GM18907 (cell line): Measurements from ENCODE around the gene KLK15.
"Not testable (repeated sequence)": the region's sequence is repeated elsewhere in the genome, so short reads cannot be mapped to it uniquely, and the experiment has no call there.

Source experiments
- ATAC-seq: cut with Tn5 transposase; IDR thresholded peaks from one replicate; pipeline ENCODE4 v1.9.1; 2021; ENCODE audit warnings: mild to moderate bottlenecking, moderate library complexity; ENCODE audit not compliant: unreplicated experiment

KLK15 gene

DNA sequence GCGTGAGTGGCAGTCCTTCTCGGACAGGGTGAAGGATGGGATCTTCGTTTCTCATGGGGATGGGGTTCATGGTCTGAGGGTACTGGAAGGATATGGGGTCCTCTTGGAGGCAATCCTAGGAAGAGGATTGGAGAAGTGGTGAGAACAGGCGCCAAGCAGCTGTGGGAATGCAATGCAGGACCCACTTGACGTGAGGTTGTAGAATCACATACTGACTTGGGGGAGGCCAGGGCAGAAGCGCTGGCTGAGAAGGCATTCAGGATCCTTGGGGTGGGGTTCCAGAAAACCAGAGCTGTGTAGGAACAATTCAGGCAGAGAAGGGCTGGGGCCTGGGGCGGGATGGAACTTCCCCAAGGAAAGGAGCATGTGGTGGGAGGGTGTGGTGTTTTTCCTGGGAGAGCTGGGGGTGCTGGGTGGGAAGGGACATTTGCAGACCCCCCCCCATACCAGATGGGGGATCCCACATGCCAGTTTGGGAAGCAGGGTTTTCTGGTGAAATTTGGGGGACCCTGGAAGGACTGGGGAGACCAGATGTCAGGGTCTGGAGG is 10.6 kb downstream of the KLK15 start:
- ATAC-seq: no peak

DNA sequence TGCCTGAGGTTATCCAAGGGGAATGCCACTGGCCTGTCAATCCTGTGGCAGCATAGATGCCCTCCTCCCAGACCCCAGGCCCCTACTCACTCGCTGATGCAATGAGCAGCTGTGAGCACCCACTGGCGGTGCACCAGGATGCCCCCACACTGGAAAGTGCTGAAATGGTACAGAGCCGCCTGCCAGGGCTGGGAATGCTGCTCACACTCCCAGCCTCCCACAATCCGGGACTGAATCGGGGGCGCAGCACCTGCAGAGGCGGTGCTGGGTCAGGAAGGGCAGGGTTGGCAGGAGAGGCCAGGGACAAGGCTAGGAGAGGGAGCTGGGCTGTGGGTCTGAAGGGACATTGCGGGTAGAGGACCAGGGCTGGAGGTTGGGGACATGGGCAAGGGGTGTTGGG is 11.8 kb downstream of the KLK15 start:
- ATAC-seq: no peak

DNA sequence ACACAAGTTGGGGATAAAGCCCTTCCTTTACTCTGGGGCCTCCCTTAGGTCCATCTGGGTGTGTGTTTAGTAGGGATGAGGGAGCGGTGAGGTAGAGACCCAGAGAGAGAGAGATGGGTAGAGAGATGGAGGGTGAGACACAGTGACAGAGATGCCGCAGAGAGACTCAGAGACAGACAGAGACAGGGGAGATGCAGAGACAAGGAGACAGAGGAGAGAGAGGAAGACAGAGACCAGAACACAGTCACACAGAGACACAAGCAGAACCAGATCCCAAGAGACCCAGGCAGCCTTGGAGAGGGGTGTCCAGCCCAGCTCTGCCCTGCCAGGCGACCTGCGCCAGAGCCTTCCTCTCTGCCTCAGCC is 12.1 kb downstream of the KLK15 start:
- ATAC-seq: no peak

- no peak for ATAC-seq
These were observed 12.7 kb downstream of the KLK15 start for GRCh38 chr19:50820549-50821247.

DNA sequence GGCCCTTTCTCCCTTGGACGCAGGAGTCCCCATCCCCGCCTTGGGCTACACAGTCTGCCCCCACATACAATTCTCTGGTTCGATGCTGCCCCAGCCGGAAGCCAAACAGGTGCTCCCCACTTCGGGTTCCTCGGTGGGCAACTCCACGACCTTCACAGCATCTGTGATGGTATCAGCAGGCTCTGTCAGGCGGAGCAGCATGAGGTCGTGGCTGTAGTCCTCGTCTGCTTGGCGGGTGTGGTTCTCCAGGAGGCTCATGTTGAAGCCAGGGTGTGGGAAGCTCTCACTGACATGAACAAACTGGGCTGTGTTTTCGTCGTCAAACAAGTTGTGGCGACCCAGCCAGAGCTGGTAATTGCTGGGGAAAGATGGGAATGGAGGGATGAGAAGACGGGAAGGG is 13.3 kb downstream of the KLK15 start:
- no peak for ATAC-seq

DNA sequence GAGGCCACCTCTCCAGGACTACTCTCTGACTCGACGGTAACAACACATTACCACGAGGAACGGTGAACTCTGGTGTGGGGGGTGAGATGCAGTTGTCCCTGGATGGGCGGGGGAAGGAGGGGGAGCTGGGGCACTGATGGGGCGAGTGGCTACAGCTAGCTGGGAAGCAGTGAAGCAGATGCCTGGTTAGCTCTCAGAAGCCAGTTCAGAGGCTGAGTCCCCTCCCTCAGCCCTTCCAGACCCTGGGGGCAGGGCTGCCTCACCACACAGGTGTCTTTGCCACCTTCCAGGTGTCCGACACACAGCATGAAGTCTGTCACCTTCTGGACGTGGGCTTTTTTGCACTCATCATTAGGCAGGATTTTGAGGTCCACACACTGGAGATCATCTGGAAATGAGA is 13.7 kb downstream of the KLK15 start:
- ATAC-seq: no peak

GRCh38 chr19:50818859-50819472 is 14.4 kb downstream of the KLK15 start:
- no peak for ATAC-seq

DNA sequence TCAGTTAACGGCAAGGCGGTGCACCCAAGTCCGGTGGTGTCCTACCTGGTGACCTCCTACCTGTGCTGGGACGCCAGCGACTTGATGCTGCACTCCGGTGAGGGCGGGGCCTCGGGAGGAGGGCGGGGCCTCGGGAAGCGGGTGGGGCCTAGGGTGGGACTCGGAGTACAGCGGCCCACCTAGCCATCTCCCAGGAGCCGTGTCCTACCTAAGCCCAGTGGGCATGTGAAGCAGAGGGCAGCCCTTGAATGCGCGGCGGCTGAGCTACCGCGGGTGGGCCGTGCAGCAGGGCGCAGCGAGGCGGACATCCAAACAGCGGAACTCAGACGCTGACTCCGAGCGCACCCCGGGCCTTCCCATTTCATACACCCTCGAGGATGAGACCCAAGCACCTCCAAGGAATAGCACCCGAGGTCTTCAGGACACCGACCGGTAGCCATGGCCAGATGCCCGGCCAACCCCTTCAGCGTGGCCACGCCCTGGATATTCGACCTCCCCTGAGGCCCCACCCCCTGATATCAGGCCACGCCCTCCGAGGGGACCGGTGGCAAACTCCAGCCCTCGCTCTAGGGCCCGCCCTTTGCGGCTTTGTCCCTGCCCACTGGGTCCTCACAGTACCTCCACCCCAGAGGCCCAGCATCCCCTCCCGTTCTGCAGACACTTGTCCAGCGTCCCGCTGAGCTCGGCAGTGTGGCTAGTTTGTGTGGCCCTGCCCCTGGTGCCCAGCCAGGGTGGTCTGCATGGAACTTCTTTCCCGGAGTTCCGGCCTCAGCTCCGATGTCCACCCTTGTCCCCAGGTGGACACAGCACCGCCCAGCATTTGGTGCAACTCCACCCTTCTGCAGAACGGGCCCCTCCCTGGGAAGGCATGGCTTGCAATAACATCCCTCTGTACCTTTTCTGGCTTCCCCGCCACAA is 15.2 kb downstream of the KLK15 start:
- peak; percentile 63 for ATAC-seq

DNA sequence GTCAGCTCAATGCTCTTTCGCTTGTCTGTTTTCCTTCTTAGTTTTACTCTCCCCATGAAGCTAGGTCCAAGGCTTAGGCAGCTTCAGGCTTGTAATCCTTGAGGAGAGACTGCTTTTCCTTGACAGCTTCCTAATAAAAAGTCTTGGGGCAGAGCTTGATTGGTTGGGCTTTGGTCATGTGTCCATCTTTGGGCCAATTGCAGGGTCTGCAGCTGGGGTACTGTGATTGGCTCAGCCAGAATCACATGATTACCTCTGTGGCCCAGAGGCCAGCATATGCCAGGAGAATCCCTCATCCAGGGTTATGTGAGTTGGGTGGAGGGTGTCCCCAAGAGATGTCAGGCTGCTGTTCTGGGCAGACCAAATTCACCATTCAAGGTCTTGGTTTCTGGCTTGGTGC is 17.9 kb downstream of the KLK15 start:
- ATAC-seq: no peak

DNA sequence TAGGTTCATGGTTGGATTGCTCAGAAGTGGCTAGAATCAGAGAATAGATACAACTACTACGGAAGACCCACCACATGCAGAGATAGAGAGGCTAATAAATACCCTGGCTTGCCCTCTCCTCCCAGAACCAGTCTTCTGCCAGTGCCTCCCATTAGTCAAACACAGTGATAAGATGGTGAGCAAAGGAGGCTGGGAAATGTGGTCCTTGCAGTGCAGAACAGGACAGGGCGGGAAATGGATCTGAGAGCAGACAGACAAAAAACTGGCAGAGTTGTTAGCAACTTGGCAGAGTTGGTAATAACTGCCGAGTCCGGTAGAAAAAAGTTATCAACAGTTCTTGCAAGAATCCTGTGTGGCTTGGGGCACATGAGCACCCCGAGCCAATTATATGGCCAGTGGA is 18.5 kb downstream of the KLK15 start:
- no peak for ATAC-seq

DNA sequence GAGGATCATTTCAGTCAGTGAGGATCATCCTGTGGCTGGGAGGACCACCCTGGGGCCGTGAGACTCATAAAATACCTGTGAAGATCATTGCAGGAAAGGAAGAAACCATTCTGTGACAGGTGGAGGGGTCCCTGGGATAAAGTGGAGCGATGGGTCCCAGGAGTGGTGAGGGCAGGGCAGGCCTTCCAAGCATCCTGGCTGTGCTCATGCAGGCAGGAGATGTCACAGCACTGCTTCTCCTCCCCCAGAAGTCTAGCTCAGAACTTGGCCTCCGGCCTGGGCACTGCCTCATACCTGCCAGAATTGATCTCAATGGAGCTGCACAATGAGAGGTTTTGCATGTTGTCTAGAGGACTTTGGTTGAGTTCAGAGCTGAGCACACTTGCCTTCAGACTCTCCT is 20.9 kb downstream of the KLK15 start:
- no peak for ATAC-seq

DNA sequence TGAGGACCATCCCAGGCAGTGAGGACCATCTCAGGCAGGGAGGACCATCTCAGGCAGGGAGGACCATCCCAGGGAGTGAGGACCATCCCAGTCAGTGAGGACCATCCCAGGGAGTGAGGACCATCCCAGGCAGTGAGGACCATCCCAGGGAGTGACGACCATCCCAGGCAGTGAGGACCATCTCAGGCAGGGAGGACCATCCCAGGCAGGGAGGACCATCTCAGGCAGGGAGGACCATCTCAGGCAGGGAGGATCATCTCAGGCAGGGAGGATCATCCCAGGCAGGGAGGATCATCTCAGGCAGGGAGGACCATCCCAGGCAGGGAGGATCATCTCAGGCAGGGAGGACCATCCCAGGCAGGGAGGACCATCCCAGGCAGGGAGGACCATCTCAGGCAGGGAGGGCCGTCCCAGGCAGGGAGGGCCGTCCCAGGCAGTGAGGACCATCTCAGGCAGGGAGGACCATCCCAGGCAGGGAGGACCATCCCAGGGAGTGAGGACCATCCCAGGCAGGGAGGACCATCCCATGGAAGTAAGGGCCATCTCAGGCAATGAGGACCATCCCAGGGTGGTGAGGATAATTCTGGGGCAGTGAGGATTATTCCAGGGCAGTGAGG is 21.6 kb downstream of the KLK15 start:
- not testable (repeated sequence) for ATAC-seq

GRCh38 chr19:50808856-50809255 is 24.5 kb downstream of the KLK15 start:
- ATAC-seq: no peak

DNA sequence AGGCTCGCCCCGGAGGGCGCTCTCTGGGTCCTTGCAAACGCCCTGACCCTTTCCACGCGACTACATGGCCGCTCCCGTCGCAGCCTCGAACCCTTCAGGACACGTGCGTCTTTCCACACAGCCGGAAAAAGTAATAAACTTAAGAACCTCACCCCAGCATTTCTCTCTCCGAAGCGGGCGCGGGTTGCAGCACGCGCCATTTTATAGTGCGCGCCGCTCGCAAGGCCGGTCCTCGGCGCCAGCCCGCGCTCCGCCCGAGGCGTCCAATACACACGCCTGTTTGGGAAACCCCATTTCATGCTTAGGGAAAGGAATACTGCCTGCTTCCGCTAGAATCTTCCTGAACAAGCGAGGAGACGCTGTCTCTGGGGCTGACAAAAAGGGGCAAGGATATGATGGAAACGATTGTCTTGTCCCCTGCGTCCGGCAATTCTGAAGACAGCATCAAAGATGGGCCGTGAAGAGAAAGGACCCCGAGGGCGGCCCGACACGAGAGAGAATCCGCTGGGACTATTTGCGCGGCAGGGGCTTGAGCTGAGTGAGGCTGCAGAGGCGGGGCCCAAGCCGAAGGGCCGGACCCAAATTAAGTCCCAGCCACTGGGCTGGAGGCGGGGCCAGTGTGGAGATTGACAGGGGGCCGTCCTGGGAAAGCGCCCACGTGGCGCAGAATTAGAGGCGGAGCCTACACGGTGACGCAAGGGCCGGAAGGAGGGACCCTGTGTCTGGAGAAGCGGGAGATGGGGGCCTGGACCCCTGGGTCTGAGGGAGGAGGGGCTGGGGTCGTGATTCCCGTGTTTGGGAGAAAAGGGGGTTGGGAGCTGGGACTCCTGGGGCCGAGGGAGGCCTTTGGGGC is 28.7 kb downstream of the KLK15 start:
- peak; percentile 88 for ATAC-seq

DNA sequence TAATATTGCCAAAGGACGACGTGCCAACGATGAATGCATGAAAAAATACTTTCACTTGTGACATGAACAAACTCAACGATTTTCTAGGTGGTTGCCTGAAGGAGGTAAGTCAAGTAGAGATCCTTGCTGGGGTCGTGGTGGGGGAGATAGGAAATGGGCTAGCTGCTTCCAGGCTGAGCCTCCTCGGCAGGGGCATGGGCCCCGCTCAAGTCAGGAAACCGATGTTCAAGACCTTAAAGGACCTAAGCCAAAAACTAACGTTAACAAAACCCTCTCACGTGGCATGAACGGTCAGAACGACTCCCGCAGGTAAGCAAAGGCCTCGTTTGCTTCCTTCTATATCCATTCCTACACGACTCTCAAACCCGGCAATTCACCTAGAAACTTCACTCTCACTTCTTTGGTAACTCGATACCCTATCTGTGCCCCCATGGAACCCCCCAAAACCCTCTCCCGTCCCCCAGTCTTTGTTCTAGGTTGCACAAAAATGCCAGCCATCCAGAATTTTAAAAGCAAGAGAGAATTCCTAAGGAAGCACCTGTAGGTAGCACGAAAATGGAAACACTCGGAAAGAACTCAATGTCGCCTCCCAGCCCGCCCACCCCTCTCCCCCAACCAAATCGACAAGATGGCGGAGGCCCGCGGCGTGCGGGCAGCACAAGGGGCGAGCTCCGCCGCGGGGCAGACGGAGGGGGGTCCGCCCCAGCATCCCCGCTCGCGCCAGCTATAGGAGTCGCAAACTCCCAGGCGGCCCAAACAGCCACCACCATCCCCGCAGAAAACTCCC is 29.5 kb downstream of the KLK15 start:
- ATAC-seq: no peak

- ATAC-seq: no peak
These were observed 32.3 kb downstream of the KLK15 start for GRCh38 chr19:50801107-50801506.

DNA sequence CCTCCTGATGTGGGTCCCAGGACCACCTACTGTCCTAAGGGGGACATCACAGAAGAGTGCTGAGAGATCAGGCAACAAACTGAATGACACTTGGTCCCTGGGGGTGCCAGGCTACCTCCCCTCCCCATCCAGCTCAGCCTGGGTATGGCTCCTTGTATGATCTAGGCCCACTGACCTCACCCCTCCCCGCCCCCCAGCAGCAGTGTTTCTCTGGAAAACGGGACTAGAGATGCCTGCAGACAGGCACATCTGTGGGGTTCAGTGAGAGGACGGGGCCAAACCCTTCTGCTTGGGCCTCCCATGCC is 33.9 kb downstream of the KLK15 start:
- ATAC-seq: no peak

DNA sequence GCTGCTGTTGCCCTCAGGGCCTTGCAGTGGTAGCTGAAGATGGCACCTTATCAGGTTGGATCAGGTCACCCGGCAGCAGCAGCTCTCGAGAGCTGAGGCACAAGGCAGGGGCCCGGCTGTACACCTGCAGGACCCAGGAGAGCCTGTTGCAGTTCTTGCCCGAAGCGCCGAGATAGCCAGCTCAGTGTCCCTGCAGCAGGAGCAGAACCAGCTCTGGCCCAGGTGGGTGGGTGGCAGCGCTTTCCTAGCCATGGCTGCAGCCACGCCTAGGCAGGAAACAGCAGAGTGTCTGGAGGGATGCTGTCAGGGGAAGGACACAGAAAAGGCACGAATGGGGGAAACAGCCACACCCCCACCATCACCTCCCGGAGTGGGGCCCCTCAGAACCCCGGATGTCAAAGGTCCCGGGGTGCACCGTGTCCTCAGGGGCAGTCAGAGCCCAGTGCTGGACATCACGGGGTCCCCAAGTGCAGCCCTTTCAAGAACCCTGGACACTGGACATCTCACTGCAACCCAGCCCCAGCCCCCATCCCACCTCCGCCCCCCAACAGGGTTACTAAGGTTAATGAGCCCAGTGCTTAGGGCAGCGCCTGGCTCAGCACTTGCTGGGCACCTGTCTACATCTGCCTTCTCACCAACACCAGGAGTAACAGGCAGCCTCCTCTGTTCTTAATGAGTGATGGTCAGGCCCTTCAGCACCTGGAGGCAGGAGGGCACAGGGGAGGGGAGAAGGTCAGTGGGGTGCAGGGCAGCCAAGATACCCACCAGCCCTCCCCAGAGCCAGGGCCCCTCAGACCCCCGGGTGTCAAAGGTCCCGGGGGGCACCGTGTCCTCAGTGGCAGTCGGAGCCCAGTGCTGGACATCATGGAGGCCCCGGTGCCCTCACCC is 34.5 kb downstream of the KLK15 start:
- ATAC-seq: no peak
